ENCODE measurements around the gene WAC.

DNA sequence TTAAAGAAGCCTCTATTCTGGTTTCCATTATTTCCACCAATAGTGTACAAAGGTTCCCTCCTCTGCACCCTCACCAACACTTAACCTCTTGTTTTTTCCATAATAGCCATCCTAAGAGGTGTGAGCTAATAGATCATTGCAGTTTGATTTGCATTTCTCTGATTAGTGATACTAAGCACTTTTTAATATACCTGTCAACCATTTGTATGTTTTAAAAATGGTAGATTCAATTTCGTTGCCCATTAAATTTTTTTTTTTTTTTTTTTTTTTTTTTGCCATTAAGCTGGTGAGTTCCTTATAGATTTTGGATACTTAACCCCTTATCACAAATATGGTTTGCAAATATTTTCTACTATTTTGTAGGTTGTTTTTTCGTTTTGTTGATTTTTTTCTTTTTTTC, 23.2 kb downstream of the WAC start:
- TF ChIP-seq, protein P1, sequence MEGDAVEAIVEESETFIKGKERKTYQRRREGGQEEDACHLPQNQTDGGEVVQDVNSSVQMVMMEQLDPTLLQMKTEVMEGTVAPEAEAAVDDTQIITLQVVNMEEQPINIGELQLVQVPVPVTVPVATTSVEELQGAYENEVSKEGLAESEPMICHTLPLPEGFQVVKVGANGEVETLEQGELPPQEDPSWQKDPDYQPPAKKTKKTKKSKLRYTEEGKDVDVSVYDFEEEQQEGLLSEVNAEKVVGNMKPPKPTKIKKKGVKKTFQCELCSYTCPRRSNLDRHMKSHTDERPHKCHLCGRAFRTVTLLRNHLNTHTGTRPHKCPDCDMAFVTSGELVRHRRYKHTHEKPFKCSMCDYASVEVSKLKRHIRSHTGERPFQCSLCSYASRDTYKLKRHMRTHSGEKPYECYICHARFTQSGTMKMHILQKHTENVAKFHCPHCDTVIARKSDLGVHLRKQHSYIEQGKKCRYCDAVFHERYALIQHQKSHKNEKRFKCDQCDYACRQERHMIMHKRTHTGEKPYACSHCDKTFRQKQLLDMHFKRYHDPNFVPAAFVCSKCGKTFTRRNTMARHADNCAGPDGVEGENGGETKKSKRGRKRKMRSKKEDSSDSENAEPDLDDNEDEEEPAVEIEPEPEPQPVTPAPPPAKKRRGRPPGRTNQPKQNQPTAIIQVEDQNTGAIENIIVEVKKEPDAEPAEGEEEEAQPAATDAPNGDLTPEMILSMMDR (IDR thresholded peaks at IDR 0.05 in 2 of 3, conservative IDR thresholded peaks at IDR 0.05 in 1 of 3; ENCODE audit: control insufficient read depth in 2 of 3, extremely low read depth in 1 of 3, insufficient read depth in 1 of 3, low read depth in 3 of 3, low read length in 3 of 3): no peak
- TF ChIP-seq CREM (IDR thresholded peaks at IDR 0.05; ENCODE audit: low read depth) (no peak), NFXL1 (IDR thresholded peaks at IDR 0.05; ENCODE audit: borderline replicate concordance) (no peak), EP300 (IDR thresholded peaks at IDR 0.05; ENCODE audit: borderline replicate concordance in 1 of 2, control insufficient read depth in 1 of 2, low read depth in 2 of 2, low read length in 2 of 2) (no peak), TARDBP (IDR thresholded peaks at IDR 0.05; ENCODE audit: borderline replicate concordance) (no peak), MEF2B (IDR thresholded peaks at IDR 0.05; ENCODE audit: partially characterized antibody, poor library complexity, severe bottlenecking) (no peak), HCFC1 (IDR thresholded peaks at IDR 0.05; ENCODE audit: low read length) (no peak), POLR2A (IDR thresholded peaks at IDR 0.05; ENCODE audit: low read depth, low read length) (no peak)
- TF ChIP-seq, protein P2, sequence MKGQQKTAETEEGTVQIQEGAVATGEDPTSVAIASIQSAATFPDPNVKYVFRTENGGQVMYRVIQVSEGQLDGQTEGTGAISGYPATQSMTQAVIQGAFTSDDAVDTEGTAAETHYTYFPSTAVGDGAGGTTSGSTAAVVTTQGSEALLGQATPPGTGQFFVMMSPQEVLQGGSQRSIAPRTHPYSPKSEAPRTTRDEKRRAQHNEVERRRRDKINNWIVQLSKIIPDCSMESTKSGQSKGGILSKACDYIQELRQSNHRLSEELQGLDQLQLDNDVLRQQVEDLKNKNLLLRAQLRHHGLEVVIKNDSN (IDR thresholded peaks at IDR 0.05; ENCODE audit: borderline replicate concordance, extremely low read length, insufficient read depth, low read depth, low read length): no peak
- TF ChIP-seq, protein P3, sequence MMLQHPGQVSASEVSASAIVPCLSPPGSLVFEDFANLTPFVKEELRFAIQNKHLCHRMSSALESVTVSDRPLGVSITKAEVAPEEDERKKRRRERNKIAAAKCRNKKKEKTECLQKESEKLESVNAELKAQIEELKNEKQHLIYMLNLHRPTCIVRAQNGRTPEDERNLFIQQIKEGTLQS (IDR thresholded peaks at IDR 0.05; ENCODE audit: borderline replicate concordance, extremely low read depth, low read depth, low read length): no peak
